ENCODE data around the gene PLCH2.

Gene PLCH2

DNA sequence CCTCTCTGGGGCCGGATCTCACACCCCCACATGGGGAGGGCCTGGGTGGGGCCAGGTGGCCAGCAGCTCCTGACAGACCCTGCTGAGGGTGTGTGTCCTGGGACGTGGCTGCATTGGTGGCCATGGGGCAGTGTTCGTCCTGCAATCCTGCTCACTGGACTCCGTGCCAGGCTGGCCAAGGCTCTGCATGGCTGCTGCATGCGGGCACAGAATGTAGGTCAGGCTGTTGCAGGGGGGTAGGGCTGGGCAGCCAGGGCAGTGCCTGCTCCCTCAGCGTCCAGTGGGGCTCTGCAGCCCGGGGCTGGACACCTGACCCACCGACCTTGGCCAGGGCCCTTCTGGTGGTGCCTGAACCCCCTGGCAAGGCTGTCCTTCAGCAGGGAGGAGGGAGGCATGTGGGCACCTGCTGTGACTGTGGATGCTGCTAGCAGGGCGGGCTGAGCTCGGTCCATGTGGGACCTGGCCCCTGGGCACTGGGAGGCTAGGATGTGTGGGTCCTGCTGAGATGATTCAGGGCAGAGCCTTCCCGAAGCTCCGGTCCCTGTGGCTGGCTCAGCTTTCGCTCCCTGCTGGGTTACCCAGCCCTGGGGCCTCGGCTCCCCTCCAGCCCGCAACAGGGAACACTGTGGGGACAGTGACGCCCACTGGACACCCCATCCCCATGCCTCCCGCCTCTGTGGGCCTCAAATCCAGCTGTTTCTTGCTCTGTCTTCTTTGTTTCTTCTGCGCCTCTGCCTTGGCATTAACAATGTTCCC is 14.9 kb upstream of the PLCH2 start:
- DNase-seq: no peak

DNA sequence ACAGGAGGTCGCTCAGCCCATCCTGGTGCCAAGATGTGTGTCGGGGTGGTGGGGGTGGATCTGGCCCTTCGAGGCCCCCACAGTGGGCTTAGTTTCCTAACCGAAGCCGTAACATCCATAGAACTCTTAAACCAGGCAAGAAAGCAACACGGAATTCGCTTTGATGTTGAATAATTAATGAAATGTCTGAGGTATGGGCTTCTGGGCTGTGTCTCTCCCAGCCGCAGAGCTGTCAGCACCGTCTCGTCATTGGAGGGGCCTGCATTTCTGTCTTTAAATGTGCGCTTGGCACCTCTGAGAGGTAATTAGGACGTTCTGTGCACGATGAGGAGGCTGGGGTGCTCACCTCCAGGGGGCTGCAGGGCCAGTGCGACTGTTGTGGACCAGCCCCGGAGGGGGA is 13.3 kb upstream of the PLCH2 start:
- DNase-seq: no peak

DNA sequence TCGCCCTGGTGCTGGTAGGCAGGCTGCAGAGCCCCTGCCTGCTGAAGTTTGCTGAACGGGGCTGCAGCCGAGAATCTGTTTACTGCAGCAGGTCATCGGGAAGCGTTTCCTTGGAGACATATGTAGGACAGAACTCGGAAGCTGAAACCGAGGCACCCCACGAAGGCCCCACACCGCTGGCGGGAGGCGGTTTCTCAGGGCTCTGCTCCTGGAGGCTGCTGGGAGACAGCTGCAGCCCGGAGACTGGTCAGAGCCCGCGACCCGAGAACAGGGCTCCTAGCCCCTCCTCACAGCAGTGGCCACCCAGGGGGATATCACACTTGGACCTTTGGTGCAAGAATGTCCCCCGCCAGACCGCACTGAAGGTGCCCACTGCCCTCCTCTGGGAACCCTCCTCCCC is 12.7 kb upstream of the PLCH2 start:
- DNase-seq: no peak

DNA sequence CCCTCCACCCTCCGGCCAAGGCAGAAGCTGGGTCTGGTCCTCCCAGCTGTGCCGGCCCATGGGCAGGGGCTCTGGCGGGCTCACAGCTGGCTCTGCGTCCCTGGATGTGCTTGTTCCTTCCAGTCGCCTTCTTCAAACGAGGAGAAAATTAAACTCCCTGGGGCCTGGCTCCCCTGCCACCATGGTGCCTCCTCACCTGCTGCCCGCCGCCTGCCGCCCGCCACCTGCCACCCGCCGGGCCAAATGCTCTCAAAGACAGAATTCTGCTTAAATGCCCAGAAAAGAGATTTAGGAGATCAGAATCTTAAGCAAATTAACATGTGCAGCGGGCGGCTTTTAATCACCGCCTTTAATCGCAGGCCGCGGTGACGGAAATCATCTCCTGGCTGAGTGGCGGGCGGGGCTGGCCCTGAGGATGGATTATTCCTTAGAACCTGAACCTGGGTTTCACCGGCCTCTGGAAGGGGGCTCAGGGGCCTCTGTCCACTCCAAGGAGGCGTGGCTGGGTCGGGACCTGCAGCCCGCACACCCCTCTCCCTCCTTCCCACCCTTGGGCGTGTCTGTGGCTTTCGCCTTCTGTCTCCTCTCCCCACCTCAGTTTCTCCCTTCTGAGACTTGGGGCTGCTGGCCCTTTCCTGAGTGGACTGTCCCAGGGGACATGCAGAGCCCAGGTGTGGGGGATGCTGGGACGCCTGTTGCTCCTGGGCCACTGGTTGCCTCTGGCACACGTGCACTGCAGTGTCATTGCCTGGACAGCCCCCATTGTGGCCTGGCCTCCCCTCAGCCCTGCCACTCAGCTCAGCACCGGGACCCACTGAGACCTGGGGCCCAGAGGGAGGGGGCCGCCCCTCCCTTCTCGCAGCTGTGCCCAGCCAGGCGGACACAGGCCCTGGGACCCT is 10.5 kb upstream of the PLCH2 start:
- no peak for DNase-seq

GRCh38 chr1:2466270-2466665 is 9.8 kb upstream of the PLCH2 start:
- no peak for DNase-seq

DNA sequence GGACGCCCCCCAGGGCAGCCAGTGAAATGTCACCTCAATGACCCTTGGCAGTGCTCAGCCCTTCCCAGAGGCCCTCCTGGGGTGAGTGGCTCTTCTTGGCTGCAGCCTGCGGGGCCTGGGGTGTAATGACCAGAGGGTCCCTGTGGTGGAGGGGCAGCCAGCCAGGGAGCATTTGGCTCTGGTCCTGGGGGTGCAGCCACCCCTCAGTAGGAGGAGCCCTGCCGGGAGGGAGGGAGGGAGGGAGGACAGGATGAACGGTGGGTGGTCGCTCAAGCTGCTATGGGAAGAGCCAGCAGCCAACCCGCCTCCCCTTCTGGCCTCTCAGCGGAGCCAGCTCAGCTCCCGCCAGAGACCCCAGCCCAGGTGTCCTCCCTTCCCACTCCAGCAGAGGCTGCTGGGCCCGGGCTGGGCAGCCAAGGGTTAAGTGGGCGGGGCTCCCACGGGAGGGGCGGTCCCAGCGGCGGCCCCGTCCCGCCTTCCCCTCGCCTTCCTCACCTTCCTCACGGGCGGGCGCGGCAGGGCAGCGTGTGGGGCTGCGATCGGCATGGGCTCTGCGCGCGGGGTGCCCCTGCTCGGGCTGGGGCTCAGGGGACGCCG is 9.0 kb upstream of the PLCH2 start:
- DNase-seq: no peak

DNA sequence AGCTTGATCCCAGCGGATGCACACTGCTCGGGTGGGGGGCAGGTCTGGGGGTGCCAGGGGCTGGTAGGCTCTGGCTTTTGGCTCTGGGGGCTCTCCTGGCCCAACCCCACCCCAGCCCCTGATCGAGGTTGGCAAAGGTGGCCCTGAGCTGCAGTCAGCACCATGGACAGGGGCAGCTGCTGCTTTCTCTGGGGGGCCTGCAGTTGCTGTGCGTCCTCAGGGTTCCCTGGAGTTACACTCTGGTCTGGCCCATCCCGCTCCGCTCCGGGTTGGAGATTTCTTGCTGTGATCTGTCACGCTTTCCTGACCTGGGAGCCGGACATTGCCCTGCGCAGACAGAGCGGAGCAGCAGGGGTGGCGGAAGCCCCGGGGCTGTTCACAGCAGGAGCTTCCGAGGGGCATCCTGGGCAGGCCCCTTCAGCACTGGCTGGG is 8.0 kb upstream of the PLCH2 start:
- no peak for DNase-seq

DNA sequence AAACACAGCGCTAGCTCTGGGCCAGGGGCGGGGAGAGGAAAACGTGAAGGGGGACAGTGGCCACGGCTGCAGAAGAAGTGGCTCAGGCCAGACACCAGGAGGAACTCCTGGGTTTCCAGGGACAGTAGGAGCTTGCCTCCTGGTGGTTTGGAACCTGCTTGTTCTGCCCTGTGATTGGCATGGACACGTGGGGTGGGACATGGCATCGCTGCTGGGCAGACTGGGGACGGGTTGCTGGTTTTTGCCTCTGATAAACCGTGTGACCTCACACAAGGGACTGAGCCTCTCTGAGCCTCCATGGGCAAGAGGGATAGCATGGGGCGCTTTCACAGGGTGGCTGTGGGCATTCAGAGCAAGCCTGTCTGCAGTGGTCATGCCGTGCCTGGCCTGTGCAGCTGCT is 7.5 kb upstream of the PLCH2 start:
- DNase-seq: no peak

- DNase-seq: no peak
These were observed 6.8 kb upstream of the PLCH2 start for GRCh38 chr1:2469103-2469940.

DNA sequence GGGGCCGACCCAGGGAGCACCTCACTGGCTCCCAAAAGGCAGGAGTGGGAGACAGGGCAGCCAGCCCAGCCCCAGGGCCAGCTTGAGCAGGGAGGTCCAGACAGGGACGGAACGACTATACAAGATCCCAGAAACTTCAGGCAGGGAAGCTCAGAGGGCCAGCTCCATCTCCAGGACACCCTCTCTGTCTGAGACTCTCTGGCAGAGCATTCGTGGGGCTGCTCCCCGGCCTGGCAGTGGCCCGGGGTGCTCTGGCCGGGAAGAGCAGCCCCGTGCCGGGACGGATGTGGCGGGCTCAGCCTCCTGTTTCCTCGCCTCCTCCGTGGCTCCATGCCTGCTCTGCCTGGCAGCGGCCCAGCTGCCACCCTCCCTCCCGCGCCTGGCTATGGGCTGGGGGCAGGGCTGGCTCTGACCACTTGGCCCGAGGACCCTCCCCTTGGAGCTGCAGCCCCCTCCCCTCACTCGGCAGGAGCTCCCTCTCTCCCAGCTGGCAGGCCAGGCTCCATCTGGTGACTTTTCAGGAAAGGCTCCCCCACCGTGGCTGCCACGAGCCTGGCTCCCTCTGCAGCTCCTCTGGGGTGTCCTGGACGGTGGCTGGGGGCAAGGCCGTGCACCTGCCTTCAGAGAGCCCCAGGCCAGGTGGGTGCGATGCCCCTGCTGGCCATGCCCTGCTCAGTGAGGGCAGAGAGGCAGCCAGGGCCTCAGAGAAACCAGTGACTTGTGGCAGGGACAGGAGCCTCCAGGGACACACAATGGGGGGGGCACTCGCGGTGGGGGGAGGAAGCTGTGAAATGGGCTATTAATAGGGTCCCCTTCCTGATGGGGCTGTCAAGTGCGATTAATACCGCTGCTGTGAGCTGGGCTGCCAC is 5.6 kb upstream of the PLCH2 start:
- DNase-seq: no peak

DNA sequence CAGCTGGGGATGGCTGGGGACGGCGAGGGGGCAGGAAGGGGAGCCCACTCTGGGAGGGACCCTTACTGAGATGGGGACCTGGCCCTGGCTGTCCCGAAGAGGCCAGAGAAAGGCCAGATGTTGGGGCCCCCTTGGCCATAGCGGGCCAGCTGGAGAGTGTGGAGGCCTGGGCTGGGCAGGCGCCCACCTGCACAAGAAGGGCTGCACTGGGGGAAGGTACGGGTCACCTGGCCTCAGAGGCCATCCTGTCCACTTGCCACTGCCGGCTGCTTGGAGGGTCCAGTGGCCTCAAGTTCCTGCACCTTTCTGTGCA is 5.0 kb upstream of the PLCH2 start:
- no peak for DNase-seq

- DNase-seq: no peak
These were observed 4.5 kb upstream of the PLCH2 start for GRCh38 chr1:2471587-2472001.

- DNase-seq: no peak
These were observed 4.0 kb upstream of the PLCH2 start for GRCh38 chr1:2472109-2472508.

GRCh38 chr1:2472561-2473177 is 3.4 kb upstream of the PLCH2 start:
- no peak for DNase-seq

DNA sequence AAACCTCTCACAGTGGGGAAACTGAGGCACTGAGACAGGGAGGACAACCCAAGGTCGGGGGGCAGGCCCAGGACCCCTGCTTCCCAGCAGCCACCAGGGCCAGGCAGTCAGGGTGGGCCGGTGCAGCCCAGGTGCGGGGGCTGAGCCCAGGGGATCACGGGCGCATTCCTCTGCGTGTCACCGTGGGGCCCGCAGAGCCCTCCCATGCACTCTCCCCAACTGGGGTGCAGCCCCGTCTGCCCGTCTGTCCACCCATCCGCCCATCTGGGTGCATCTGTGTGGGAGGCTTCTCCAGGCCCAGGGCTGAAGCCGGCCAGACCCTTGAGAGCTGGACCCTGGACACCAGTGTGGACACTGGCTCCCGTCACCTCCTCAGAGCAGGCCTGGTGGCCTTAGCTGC is 2.9 kb upstream of the PLCH2 start:
- no peak for DNase-seq

GRCh38 chr1:2474104-2474844 is 1.8 kb upstream of the PLCH2 start:
- no peak for DNase-seq

DNA sequence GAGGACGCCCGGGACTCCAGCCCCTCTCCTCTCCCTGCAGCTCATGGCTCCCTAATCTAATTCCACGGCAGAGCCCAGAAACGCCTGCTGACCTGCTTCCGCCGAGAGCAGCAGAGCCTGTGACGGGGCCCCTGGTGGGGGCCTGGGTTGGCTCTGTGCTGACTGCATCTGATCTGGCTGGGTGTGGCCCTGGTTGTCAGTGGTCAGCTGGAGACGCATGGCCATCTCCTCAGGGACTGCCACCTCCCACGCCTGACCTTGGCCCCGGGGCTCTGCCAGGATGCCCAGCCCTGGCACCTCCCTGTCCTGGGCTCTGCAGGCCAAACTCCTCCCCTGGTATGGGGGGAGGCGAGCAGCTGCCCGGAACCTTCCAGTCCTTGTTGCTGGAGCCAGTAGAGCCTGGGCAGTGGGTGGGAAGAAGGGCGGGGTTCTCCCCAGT is 1.1 kb upstream of the PLCH2 start:
- no peak for DNase-seq

DNA sequence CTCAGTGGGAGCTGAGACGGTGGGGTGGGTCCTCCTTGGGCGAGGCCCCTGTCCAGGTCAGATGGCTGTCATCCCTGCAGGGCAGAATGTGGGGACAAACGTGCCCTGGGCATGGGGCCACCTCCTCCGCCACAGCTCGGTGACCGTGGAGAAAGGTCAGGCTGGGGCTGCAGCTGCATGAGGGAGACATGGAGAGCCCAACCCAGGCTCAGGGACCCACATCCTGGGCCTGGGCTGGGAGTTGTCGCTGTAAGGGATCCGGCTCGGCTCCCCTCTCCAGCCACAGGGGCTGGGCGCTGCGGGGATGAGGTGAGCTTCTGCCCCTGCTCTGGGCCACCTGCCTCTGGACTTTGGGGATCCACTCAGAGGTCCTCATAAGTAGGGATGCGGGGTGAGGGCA is 518 bp upstream of the PLCH2 start:
- no peak for DNase-seq

GRCh38 chr1:2477309-2477708 is 1.2 kb downstream of the PLCH2 start:
- no peak for DNase-seq

DNA sequence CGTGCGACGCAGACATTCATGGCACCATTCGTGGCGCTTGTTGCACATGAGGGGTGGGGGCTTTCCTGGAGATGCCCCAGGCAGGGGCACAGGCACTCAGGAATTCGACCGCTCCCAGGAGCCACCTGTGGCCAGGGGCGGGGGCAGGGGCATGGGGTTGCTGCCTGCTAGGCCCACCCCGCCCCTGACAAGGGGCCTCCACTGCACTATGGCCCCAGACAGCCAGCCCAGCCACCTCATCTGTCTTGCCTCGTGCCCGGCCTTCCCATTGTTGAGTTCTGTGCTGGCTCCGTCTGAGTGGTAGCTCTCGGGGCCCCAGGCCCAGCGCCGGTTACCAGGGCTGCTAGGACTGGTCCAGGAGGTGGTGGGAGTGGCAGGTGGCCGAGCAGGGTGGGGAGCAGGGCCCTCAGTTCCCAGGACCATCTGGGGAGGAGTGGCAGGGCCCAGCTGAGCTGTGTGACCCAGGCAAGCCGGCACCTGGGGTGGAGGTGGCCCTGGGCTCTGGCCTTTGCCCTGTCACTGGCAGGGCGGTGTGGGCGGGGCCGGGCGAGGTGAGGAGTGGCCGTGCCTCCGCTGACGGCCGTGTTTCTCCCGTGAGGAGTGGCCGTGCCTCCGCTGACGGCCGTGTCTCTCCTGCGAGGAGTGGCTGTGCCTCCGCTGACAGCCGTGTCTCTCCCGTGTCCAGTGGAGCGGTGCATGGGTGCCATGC is 1.9 kb downstream of the PLCH2 start:
- no peak for DNase-seq

All from SIG-M5 (cell line).